Muscle layer of duodenum (tissue), 2 donors: Measurements from ENCODE around the gene CWC27.
"Not testable (repeated sequence)": the region's sequence is repeated elsewhere in the genome, so short reads cannot be mapped to it uniquely, and the experiment has no call there.

Source experiments
- H3K27ac ChIP-seq: one replicate; pipeline ENCODE4 v1.7.0; 2013; ENCODE audit warnings: mild to moderate bottlenecking, low read length
- H3K27me3 ChIP-seq: one replicate; pipeline ENCODE4 v1.7.0; 2013; ENCODE audit warnings: low read depth, mild to moderate bottlenecking, control low read depth, low read length
- H3K36me3 ChIP-seq, 2 donors: one replicate each; pipeline ENCODE4 v1.7.0; 2013; ENCODE audit warnings: low read length in 2 of 2, control low read depth in 1 of 2, mild to moderate bottlenecking in 1 of 2; ENCODE audit not compliant: insufficient read depth in 2 of 2, control insufficient read depth in 1 of 2
- H3K4me1 ChIP-seq, 2 donors: one replicate each; pipeline ENCODE4 v1.7.0; 2013; ENCODE audit warnings: low read length in 2 of 2, mild to moderate bottlenecking in 2 of 2, control low read depth in 1 of 2, moderate library complexity in 1 of 2; ENCODE audit not compliant: insufficient read depth in 2 of 2, control insufficient read depth in 1 of 2
- H3K4me3 ChIP-seq, 2 donors: one replicate each; pipeline ENCODE4 v1.7.0; 2013; ENCODE audit warnings: low read length in 2 of 2, low read depth in 1 of 2, mild to moderate bottlenecking in 1 of 2
- H3K9me3 ChIP-seq, 2 donors: one replicate each; pipeline ENCODE4 v1.7.0; 2013; ENCODE audit warnings: low read length in 2 of 2, control low read depth in 1 of 2, mild to moderate bottlenecking in 1 of 2; ENCODE audit not compliant: control insufficient read depth in 1 of 2
- donor health status: healthy.

CWC27 gene

GRCh38 chr5:64923151-64923685 lies 154.5 kb downstream of the CWC27 start:
- H3K27me3 ChIP-seq, result no peaks in the 10 kb centered on the region
- no peaks in the 10 kb centered on the region for H3K4me1 ChIP-seq
- H3K36me3 ChIP-seq, result peaks cover 0 to 19% of the 10 kb centered on the region in 2 donors
- no peak overlapping the region for H3K27ac ChIP-seq
- H3K9me3 ChIP-seq, result peaks cover 5 to 22% of the 10 kb centered on the region in 2 donors
- no peak overlapping the region for H3K4me3 ChIP-seq

- peaks cover 5 to 19% of the 10 kb centered on the region in 2 donors for H3K9me3 ChIP-seq
- no peak overlapping the region for H3K27ac ChIP-seq
- no peaks in the 10 kb centered on the region for H3K27me3 ChIP-seq
- no peak overlapping the region for H3K4me3 ChIP-seq
- H3K4me1 ChIP-seq, result no peaks in the 10 kb centered on the region
- H3K36me3 ChIP-seq, result peaks cover 0 to 9% of the 10 kb centered on the region in 2 donors
These were observed 156.4 kb downstream of the CWC27 start for GRCh38 chr5:64925123-64925522.

DNA sequence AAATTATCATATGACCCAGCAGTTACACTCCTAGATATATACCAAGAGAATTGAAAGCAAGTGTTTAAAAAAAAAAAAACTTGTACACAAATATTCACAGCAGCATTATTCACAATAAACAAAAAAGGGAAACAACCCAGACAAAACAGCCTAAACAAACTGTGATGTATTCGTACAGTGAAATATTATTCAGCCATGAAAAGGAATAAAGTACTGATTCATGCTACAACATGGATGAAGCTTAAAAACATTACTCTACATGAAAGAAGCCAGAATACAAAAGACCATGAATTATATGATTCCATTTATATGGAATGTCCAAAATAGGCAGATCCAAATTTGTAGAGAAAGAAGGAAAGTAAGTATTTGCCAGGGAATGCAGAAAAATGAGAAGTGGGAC lies 161.1 kb downstream of the CWC27 start:
- H3K36me3 ChIP-seq, result no peaks in the 10 kb centered on the region
- H3K27me3 ChIP-seq, result no peaks in the 10 kb centered on the region
- H3K4me3 ChIP-seq, result no peak overlapping the region
- H3K9me3 ChIP-seq, result peaks cover 0 to 3% of the 10 kb centered on the region in 2 donors
- H3K27ac ChIP-seq, result no peak overlapping the region
- H3K4me1 ChIP-seq, result no peaks in the 10 kb centered on the region

- no peaks in the 10 kb centered on the region for H3K27me3 ChIP-seq
- H3K36me3 ChIP-seq, result no peaks in the 10 kb centered on the region
- no peak overlapping the region for H3K4me3 ChIP-seq
- peaks cover 0 to 3% of the 10 kb centered on the region in 2 donors for H3K9me3 ChIP-seq
- H3K4me1 ChIP-seq, result no peaks in the 10 kb centered on the region
- H3K27ac ChIP-seq, result no peak overlapping the region
These were observed 162.1 kb downstream of the CWC27 start for GRCh38 chr5:64930672-64931318.

DNA sequence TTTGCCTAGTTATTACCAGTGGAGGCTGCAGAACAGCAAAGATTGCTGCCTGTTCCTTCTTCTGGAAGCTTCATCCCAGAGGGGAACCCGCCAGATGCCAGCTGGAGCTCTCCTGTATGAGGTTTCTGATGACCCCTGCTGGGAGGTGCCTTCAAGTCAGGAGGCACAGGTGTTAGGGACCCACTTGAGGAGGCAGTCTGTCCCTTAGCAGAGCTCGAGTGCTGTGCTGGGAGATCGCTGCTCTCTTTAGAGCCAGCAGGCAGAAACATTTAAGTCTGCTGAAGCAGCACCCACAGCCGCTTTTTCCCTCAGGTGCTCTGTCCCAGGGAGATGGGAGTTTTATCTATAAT lies 170.7 kb downstream of the CWC27 start:
- not testable (repeated sequence) for H3K27me3 ChIP-seq, H3K4me1 ChIP-seq, H3K36me3 ChIP-seq, H3K9me3 ChIP-seq, H3K27ac ChIP-seq
- H3K4me3 ChIP-seq, result peak overlapping the region in 1 of 2 donors; percentile 21

- Histone ChIP-seq H3K9me3 (peaks cover 0 to 6% of the 10 kb centered on the region in 2 donors), H3K4me1 (peaks cover 0 to 8% of the 10 kb centered on the region in 2 donors), H3K27me3 (no peaks in the 10 kb centered on the region), H3K27ac (no peak overlapping the region), H3K4me3 (peak overlapping the region in 1 of 2 donors; percentile 21), H3K36me3 (no peaks in the 10 kb centered on the region)
These were observed 171.2 kb downstream of the CWC27 start for GRCh38 chr5:64939772-64940510.

DNA sequence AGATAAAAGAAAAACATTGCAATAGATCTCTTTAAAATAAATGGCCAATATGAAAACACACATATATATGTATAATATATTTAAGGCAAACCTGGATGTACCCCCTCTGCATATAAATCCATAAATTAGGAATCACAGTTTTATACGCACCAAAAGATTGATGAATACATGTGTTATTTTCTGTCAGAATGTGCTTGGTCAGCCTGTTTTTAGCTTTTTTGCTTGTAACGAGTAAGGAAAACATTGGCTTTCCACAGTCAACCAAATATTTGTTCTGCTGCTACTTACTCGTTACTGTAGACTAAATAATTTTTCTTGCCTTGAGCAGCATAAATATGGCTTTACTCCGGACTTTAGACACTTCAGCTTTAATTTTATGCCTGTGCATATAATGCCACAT lies 173.7 kb downstream of the CWC27 start:
- Histone ChIP-seq H3K9me3 (no peaks in the 10 kb centered on the region), H3K4me3 (no peak overlapping the region), H3K36me3 (no peaks in the 10 kb centered on the region), H3K27ac (no peak overlapping the region), H3K4me1 (peaks cover 0 to 8% of the 10 kb centered on the region in 2 donors), H3K27me3 (no peaks in the 10 kb centered on the region)

- Histone ChIP-seq H3K36me3 (no peaks in the 10 kb centered on the region), H3K4me3 (no peak overlapping the region), H3K27ac (no peak overlapping the region), H3K9me3 (no peaks in the 10 kb centered on the region), H3K27me3 (no peaks in the 10 kb centered on the region), H3K4me1 (peaks cover 0 to 1% of the 10 kb centered on the region in 2 donors)
These were observed 176.1 kb downstream of the CWC27 start for GRCh38 chr5:64944868-64945267.

- H3K9me3 ChIP-seq, result no peaks in the 10 kb centered on the region
- H3K27ac ChIP-seq, result no peak overlapping the region
These were observed 178.3 kb downstream of the CWC27 start for GRCh38 chr5:64947031-64947430.

GRCh38 chr5:64947801-64948200 lies 179.1 kb downstream of the CWC27 start:
- no peaks in the 10 kb centered on the region for H3K27me3 ChIP-seq

More at GRCh38 chr5:64947031-64947430, 178.3 kb downstream of the CWC27 start:
- Histone ChIP-seq H3K4me1 (no peaks in the 10 kb centered on the region), H3K27me3 (no peaks in the 10 kb centered on the region), H3K4me3 (no peak overlapping the region), H3K36me3 (no peaks in the 10 kb centered on the region)

DNA sequence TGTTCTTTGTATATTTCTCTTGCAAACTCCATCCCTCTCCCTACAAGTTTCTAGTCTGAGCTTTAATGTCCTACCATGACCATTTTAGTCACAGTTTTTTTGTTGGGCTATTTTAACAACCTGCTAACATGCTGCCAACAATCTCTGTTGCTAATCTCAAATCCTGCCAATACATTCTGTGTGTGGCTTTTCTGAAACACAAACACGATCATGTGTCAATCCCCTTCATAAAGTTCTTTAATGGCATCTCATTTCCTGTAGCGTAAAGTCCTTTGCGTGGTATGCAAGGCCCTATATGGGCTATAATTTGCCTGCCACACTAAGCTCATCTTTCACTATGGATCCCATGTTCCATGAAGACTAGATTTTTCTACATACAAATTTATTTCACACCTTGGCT lies 180.6 kb downstream of the CWC27 start:
- no peaks in the 10 kb centered on the region for H3K4me1 ChIP-seq
- no peaks in the 10 kb centered on the region for H3K36me3 ChIP-seq
- no peak overlapping the region for H3K27ac ChIP-seq
- H3K9me3 ChIP-seq, result no peaks in the 10 kb centered on the region
- no peaks in the 10 kb centered on the region for H3K27me3 ChIP-seq
- H3K4me3 ChIP-seq, result no peak overlapping the region

More at GRCh38 chr5:64947801-64948200, 179.1 kb downstream of the CWC27 start:
- Histone ChIP-seq H3K36me3 (no peaks in the 10 kb centered on the region), H3K27ac (no peak overlapping the region), H3K4me3 (no peak overlapping the region), H3K9me3 (no peaks in the 10 kb centered on the region), H3K4me1 (no peaks in the 10 kb centered on the region)
